Body of pancreas (tissue), 4 donors: ENCODE measurements around the gene KLHL29. TPM values are rescaled to one million over a fixed set of nuclear protein-coding genes. Genes with fewer than 3 reads are reported as not detected.

ENCODE experiments used
- ATAC-seq: fragments of 150-250 bp; one replicate; pipeline ENCODE4 v1.9.1; 2016
- DNase-seq, 4 donors: peaks; one replicate each; pipeline ENCODE4 v3.0.0-alpha.2; 2019
- H3K27ac ChIP-seq, 4 donors: fragments of 200-600 bp; sonication (generic); 1 replicate in 3 of 4; 2 replicates in 1 of 4; pipeline versions ENCODE4 v1.5.1 to v1.6.1; 2016 to 2019; ENCODE audit warnings: mild to moderate bottlenecking in 1 of 4, mixed read lengths in 1 of 4, moderate library complexity in 1 of 4
- H3K27me3 ChIP-seq, 2 donors: fragments of 200-600 bp; sonication (generic); one replicate each; pipeline ENCODE4 v1.6.0; 2016; ENCODE audit warnings: mild to moderate bottlenecking in 1 of 2
- H3K36me3 ChIP-seq, 2 donors: fragments of 200-600 bp; sonication (generic); replicated peaks in 1 of 2; 2 replicates each; pipeline ENCODE4 v1.5.1; 2016; ENCODE audit warnings: low read depth in 2 of 2; ENCODE audit not compliant: insufficient read depth in 1 of 2
- H3K4me1 ChIP-seq: fragments of 200-600 bp; sonication (generic); one replicate; pipeline ENCODE4 v1.6.0; 2016
- H3K4me3 ChIP-seq, 2 donors: fragments of 200-600 bp; sonication (generic); 1 replicate in 1 of 2; 2 replicates in 1 of 2; pipeline ENCODE4 v1.5.1; 2016 to 2019
- H3K9me3 ChIP-seq, 3 donors: fragments of 200-600 bp; sonication (generic); 1 replicate in 2 of 3; 2 replicates in 1 of 3; pipeline ENCODE4 v1.5.1; 2016
- CTCF ChIP-seq, 7 experiments: fragments of 450-650 bp in 4 of 7; fragments of 200-600 bp in 3 of 7; sonication (generic) in 3 of 7; IDR thresholded peaks; one replicate each; pipeline ENCODE4 v1.5.1; 2016 to 2019; ENCODE audit warnings: antibody characterized with exemption in 7 of 7
- POLR2A ChIP-seq, 3 donors: fragments of 450-650 bp; IDR thresholded peaks; one replicate each; pipeline ENCODE4 v1.6.1; 2016; ENCODE audit warnings: antibody characterized with exemption in 3 of 3, mild to moderate bottlenecking in 2 of 3
- WGBS, 2 donors: methylation state at CpG; one replicate each; pipeline ENCODE4 v1.1.5; 2017; 5-methylcytosine and 5-hydroxymethylcytosine counted together
- intact Hi-C: fragments of 100-400 bp; cut with DNase I; formaldehyde crosslinking; loops from one replicate; pipeline ENCODE4 v1.15.1; 2023
- total RNA-seq, 2 donors: library from RNA; depleted of rRNA; stranded (reverse); fragments of >200 nt; gene quantifications; one replicate each; pipeline ENCODE4 v1.1.0, GENCODE V29; 2016

KLHL29 gene
- total RNA-seq, 2 donors from 2014 or later = 4.0 to 4.4 TPM

- TF ChIP-seq POLR2A (IDR thresholded peaks at IDR 0.05) (no peak), CTCF (IDR thresholded peaks at IDR 0.05) (no peak)
- no peaks in the 10 kb centered on the region for H3K27me3 ChIP-seq
- no peak for DNase-seq
- no peaks in the 10 kb centered on the region for H3K36me3 ChIP-seq
- H3K4me3 ChIP-seq = no peak overlapping the region
- no peak overlapping the region for H3K27ac ChIP-seq
- H3K9me3 ChIP-seq = no peaks in the 10 kb centered on the region
- intact Hi-C loops = no loop called here
- no peaks in the 10 kb centered on the region for H3K4me1 ChIP-seq
- no peak for ATAC-seq
- 66 to 91% methylated on average over 2 of the region's 2 CpGs for WGBS, 2 donors
These were observed 63.9 kb downstream of the KLHL29 start for GRCh38 chr2:23448906-23449305.

GRCh38 chr2:23449413-23449812 is 64.4 kb downstream of the KLHL29 start:
- Histone ChIP-seq H3K36me3 (no peaks in the 10 kb centered on the region), H3K9me3 (no peaks in the 10 kb centered on the region), H3K27ac (no peak overlapping the region), H3K27me3 (no peaks in the 10 kb centered on the region), H3K4me1 (no peaks in the 10 kb centered on the region), H3K4me3 (no peak overlapping the region)
- TF ChIP-seq CTCF (IDR thresholded peaks at IDR 0.05) (no peak), POLR2A (IDR thresholded peaks at IDR 0.05) (no peak)
- ATAC-seq (no peak), DNase-seq (no peak)
- intact Hi-C loops = no loop called here

- WGBS, 2 donors = 85 to 87% methylated on average over 14 of the region's 14 CpGs
- no peaks in the 10 kb centered on the region for H3K4me1 ChIP-seq
- H3K27me3 ChIP-seq = no peaks in the 10 kb centered on the region
- intact Hi-C loops = no loop called here
- no peaks in the 10 kb centered on the region for H3K9me3 ChIP-seq
- H3K4me3 ChIP-seq = no peak overlapping the region
- ATAC-seq = no peak
- TF ChIP-seq POLR2A (IDR thresholded peaks at IDR 0.05) = no peak
- no peak for TF ChIP-seq CTCF (IDR thresholded peaks at IDR 0.05)
- H3K27ac ChIP-seq = no peak overlapping the region
- no peak for DNase-seq
- H3K36me3 ChIP-seq = no peaks in the 10 kb centered on the region
These were observed 64.9 kb downstream of the KLHL29 start for GRCh38 chr2:23449831-23450331.

- TF ChIP-seq CTCF (IDR thresholded peaks at IDR 0.05) (no peak), POLR2A (IDR thresholded peaks at IDR 0.05) (no peak)
- Histone ChIP-seq H3K36me3 (no peaks in the 10 kb centered on the region), H3K9me3 (no peaks in the 10 kb centered on the region), H3K27me3 (no peaks in the 10 kb centered on the region), H3K4me3 (no peak overlapping the region), H3K27ac (no peak overlapping the region), H3K4me1 (no peaks in the 10 kb centered on the region)
- intact Hi-C loops = no loop called here
- DNase-seq (no peak), ATAC-seq (no peak)
- WGBS, 2 donors = 48 to 56% methylated on average over 5 of the region's 5 CpGs
These were observed 67.4 kb downstream of the KLHL29 start for GRCh38 chr2:23452372-23452771.

GRCh38 chr2:23452853-23453420 is 68.0 kb downstream of the KLHL29 start:
- intact Hi-C loops = no loop called here
- DNase-seq (peak in 1 of 4 donors; percentile 17), ATAC-seq (no peak)
- no peaks in the 10 kb centered on the region for H3K9me3 ChIP-seq
- TF ChIP-seq CTCF (IDR thresholded peaks at IDR 0.05) (no peak), POLR2A (IDR thresholded peaks at IDR 0.05) (no peak)
- H3K36me3 ChIP-seq = no peaks in the 10 kb centered on the region
- WGBS, 2 donors = 48 to 59% methylated on average over 9 of the region's 9 CpGs
- H3K4me3 ChIP-seq = no peak overlapping the region
- no peaks in the 10 kb centered on the region for H3K4me1 ChIP-seq
- no peaks in the 10 kb centered on the region for H3K27me3 ChIP-seq
- H3K27ac ChIP-seq = no peak overlapping the region
